HL-60/S4 (cell line): Measurements from ENCODE around the gene HEXA.

Experiments
- in situ Hi-C: fragments of 300-500 bp; cut with MboI; formaldehyde crosslinking; loops from 2 replicates; pipeline ENCODE4 v1.14.3; 2022; ENCODE audit warnings: low sequenced_read_pairs

HEXA gene

GRCh38 chr15:72323752-72324151 lies 52.1 kb downstream of the HEXA start:
- in situ Hi-C loops, result no loop called here

- in situ Hi-C loops, result no loop called here
Measured at GRCh38 chr15:72319985-72320671, 55.7 kb downstream of the HEXA start, which contains the start of gene CELF6. TSS of gene CELF6 (minus strand) at chr15:72320157. CDS start at chr15:72319874, 283 bp downstream.

GRCh38 chr15:72319360-72319984 lies 56.3 kb downstream of the HEXA start:
- in situ Hi-C loops, result no loop called here

GRCh38 chr15:72318408-72318942 lies 57.3 kb downstream of the HEXA start:
- in situ Hi-C loops, result no loop called here

GRCh38 chr15:72315706-72316370 lies 60.0 kb downstream of the HEXA start:
- in situ Hi-C loops, result no loop called here

GRCh38 chr15:72313881-72314280 lies 61.9 kb downstream of the HEXA start:
- in situ Hi-C loops, result no loop called here

- in situ Hi-C loops, result no loop called here
Measured at GRCh38 chr15:72313448-72313840, 62.4 kb downstream of the HEXA start.

GRCh38 chr15:72312605-72313447 lies 63.0 kb downstream of the HEXA start:
- in situ Hi-C loops, result no loop called here

- in situ Hi-C loops, result no loop called here
Measured at GRCh38 chr15:72307026-72307425, 68.8 kb downstream of the HEXA start.

- in situ Hi-C loops, result no loop called here
Measured at GRCh38 chr15:72306211-72306785, 69.5 kb downstream of the HEXA start.

- in situ Hi-C loops, result no loop called here
Measured at GRCh38 chr15:72304596-72304995, 71.2 kb downstream of the HEXA start.

GRCh38 chr15:72302955-72303354 lies 72.9 kb downstream of the HEXA start:
- in situ Hi-C loops, result no loop called here
